Urinary bladder (tissue), 4 donors: ENCODE measurements around the gene FHIT. TPM values are rescaled to one million over a fixed set of nuclear protein-coding genes. Genes with fewer than 3 reads are reported as not detected.

Source experiments
- DNase-seq: peaks from one replicate; pipeline ENCODE4 v3.0.0-alpha.2; 2015; ENCODE audit errors: extremely low spot score
- H3K27ac ChIP-seq: one replicate; pipeline ENCODE4 v1.5.1; 2013; ENCODE audit warnings: low read depth, mild to moderate bottlenecking, moderate library complexity
- H3K36me3 ChIP-seq: one replicate; pipeline ENCODE4 v1.6.1; 2013; ENCODE audit warnings: mild to moderate bottlenecking, moderate library complexity; ENCODE audit not compliant: insufficient read depth
- H3K4me1 ChIP-seq: one replicate; pipeline ENCODE4 v1.6.1; 2013; ENCODE audit warnings: mild to moderate bottlenecking, moderate library complexity; ENCODE audit not compliant: insufficient read depth
- H3K4me3 ChIP-seq: one replicate; pipeline ENCODE4 v1.5.1; 2013; ENCODE audit warnings: low read depth, low read length
- WGBS: extraction: QIAGEN DNeasy Blood & Tissue Kit; methylation state at CpG from one replicate; pipeline ENCODE4 v1.1.7; 2013; 5-methylcytosine and 5-hydroxymethylcytosine counted together
- polyA plus RNA-seq: library from polyadenylated mRNA; stranded (reverse); fragments of 200-250 nt; gene quantifications from one replicate; pipeline ENCODE4 v1.2.3, GENCODE V29; 2013
- total RNA-seq: library from RNA; depleted of rRNA; stranded (reverse); fragments of >200 nt; gene quantifications from one replicate; pipeline ENCODE4 v1.2.3, GENCODE V29; 2014
- donor health status: healthy with polysubstance abuse.
- donor health status: healthy.

FHIT gene
- total and polyA plus RNA-seq, 2 donors = 4.5 to 7.4 TPM

- Histone ChIP-seq H3K27ac (no peak overlapping the region), H3K36me3 (no peaks in the 10 kb centered on the region), H3K4me1 (no peaks in the 10 kb centered on the region), H3K4me3 (no peak overlapping the region)
- WGBS = 0% methylated on average over 1 of the region's 1 CpG
- no peak for DNase-seq
Measured at GRCh38 chr3:60146121-60146520, 1105.1 kb downstream of the FHIT start.

GRCh38 chr3:60144071-60144470 is 1107.2 kb downstream of the FHIT start:
- no peaks in the 10 kb centered on the region for H3K36me3 ChIP-seq
- no peak overlapping the region for H3K4me3 ChIP-seq
- WGBS = 87% methylated on average over 1 of the region's 1 CpG
- DNase-seq = no peak
- no peaks in the 10 kb centered on the region for H3K4me1 ChIP-seq
- no peak overlapping the region for H3K27ac ChIP-seq

DNA sequence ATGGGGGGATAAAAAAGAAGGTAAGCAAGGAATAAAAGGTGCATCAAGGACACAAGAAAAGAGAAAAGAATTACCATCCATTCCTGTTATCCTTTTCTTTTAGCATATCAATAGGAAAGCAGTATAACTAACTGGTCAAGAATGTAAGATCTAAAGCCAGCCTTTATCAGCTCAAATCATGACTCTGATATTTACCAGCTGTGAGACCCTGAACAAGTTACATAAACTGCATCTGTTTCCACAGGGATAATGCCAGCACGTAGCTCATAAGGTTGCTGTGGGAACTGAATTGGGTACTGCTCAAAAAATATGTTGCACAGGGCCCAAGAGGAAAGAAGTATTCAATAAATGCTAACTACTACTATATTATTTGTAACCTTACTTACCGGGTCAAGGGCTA is 1109.2 kb downstream of the FHIT start:
- Histone ChIP-seq H3K4me3 (no peak overlapping the region), H3K27ac (no peak overlapping the region), H3K4me1 (no peaks in the 10 kb centered on the region), H3K36me3 (no peaks in the 10 kb centered on the region)
- 46% methylated on average over 2 of the region's 2 CpGs for WGBS
- DNase-seq = no peak

- Histone ChIP-seq H3K4me1 (no peaks in the 10 kb centered on the region), H3K4me3 (no peak overlapping the region), H3K27ac (no peak overlapping the region), H3K36me3 (no peaks in the 10 kb centered on the region)
- whole genome bisulfite sequencing = 93% methylated on average over 1 of the region's 1 CpG
- no peak for DNase-seq
Measured at GRCh38 chr3:60140160-60140559, 1111.1 kb downstream of the FHIT start.

DNA sequence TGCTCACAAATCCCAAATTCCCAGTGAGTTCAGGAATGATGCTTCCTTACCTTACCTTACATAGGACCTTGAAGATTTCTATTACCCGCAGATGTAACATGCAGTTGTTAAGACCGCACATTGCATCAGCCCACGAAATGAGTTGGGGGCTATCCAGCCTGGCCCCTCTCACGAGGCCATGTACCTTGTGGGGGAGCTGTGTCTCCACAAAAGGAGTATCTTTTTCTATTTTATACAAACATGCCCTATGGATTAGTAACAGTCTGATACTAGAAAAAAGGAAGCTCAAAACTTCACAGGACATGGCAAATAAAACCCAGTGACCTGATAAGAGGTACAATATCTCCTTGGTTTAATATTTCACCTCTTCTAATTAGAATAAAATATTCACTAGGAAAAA is 1114.7 kb downstream of the FHIT start:
- WGBS = 81% methylated on average over 4 of the region's 4 CpGs
- H3K36me3 ChIP-seq = no peaks in the 10 kb centered on the region
- H3K27ac ChIP-seq = no peak overlapping the region
- no peaks in the 10 kb centered on the region for H3K4me1 ChIP-seq
- no peak for DNase-seq
- no peak overlapping the region for H3K4me3 ChIP-seq

DNA sequence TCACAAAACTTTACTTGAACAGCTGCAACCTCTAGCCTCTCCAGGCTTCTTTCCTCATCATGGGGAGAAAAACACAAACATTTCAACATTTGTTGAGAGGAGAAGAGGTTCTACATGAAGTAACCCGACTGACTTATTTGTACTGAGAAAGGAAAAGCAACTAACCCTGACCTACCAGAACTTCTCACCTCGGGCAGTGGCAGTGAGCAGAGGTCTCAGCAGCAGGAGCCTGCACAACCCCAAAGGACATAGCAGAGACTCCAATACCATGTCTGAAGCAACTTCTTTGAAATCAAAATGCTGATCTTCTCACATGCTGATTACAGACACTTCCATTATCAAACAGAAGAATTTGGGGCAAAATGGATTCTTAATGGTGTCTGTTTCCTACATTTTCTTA is 1115.8 kb downstream of the FHIT start:
- Histone ChIP-seq H3K27ac (no peak overlapping the region), H3K4me1 (no peaks in the 10 kb centered on the region), H3K36me3 (no peaks in the 10 kb centered on the region), H3K4me3 (no peak overlapping the region)
- 87% methylated on average over 2 of the region's 2 CpGs for WGBS
- DNase-seq = no peak

GRCh38 chr3:60133269-60134162 is 1117.7 kb downstream of the FHIT start:
- WGBS = 64% methylated on average over 2 of the region's 2 CpGs
- Histone ChIP-seq H3K27ac (no peak overlapping the region), H3K4me1 (no peaks in the 10 kb centered on the region), H3K36me3 (no peaks in the 10 kb centered on the region), H3K4me3 (no peak overlapping the region)
- no peak for DNase-seq

- Histone ChIP-seq H3K36me3 (no peaks in the 10 kb centered on the region), H3K4me1 (no peaks in the 10 kb centered on the region), H3K27ac (no peak overlapping the region), H3K4me3 (no peak overlapping the region)
- no peak for DNase-seq
Measured at GRCh38 chr3:60131618-60132017, 1119.6 kb downstream of the FHIT start.

DNA sequence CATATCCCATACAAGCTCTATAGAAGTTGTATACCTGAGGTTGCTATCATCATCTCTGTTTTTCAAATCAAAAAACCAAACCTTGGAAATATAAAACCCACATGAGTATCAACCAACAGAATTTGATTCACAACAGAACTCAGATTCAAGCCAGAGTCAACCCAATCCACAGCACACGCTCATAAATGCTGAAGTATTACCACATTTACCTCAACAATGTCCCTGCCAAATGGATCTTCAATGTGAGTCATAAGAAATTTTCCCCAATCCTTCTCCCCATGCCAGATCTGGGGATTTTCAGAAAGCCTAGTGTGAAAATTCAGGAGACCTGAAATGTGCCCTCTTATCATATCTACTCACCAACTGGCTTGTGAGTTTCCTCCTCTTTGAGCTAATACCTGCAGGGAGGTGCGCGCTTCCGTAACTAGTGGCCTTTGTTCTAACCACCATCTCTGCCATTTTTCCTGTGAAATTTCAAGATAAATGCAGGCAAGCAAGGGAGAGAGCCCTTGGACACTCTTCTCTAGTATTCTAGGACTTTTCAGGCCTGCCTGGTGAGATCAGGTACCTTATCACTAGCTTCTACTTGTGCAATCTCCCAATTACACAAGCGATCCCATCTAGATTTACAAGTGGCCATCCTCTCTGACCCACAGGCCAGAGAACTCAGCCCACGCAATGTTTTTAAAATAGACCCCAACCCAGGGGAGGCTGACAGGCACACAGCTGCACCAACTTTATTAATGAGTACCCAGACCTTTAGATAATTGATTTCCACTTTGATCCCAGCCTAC is 1124.5 kb downstream of the FHIT start:
- Histone ChIP-seq H3K36me3 (no peaks in the 10 kb centered on the region), H3K4me1 (no peaks in the 10 kb centered on the region), H3K27ac (no peak overlapping the region), H3K4me3 (no peak overlapping the region)
- no peak for DNase-seq
- 91% methylated on average over 6 of the region's 6 CpGs for WGBS

DNA sequence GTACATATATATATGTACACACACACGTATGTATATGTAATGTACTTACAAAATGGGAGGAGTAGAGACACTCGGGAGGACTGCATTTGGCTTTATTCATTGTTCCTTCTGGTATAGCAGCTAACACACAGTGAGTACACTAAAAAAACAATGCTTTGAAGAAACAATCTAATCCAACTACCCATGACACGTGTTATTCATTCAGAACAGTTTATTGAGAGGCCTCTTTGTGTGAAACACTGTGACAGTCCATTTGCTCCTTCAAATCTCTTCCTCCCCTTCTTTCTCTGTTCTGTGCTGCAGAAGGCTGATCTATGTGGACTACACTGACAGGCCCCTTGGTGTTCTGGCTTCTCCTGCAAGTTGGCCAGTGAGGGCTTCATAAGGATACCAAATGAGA is 1125.6 kb downstream of the FHIT start:
- no peak overlapping the region for H3K27ac ChIP-seq
- H3K4me1 ChIP-seq = no peaks in the 10 kb centered on the region
- H3K4me3 ChIP-seq = no peak overlapping the region
- WGBS = 92% methylated on average over 3 of the region's 3 CpGs
- no peaks in the 10 kb centered on the region for H3K36me3 ChIP-seq
- no peak for DNase-seq

GRCh38 chr3:60120245-60120644 is 1131.0 kb downstream of the FHIT start:
- 95% methylated on average over 3 of the region's 3 CpGs for WGBS
- Histone ChIP-seq H3K36me3 (no peaks in the 10 kb centered on the region), H3K4me1 (no peaks in the 10 kb centered on the region), H3K4me3 (no peak overlapping the region), H3K27ac (no peak overlapping the region)
- no peak for DNase-seq

DNA sequence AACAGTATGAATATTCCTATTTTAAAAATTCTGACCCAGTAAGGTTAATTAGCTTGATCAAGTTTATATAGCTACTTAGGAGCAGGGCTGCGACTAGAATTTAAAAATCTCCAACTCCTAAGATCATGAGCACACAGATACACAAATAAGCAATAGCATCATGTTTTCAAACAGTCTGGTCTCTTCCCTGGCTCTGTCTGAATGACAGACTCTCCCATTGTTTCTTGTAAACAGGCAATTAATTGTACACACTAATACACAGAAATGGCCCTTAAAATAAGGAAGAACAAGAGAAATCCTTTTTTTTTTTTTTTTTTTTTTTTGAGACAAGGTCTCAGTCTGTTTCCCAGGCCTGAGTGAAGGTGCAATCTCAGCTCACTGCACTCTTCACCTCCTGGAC is 1137.1 kb downstream of the FHIT start:
- no peaks in the 10 kb centered on the region for H3K36me3 ChIP-seq
- H3K4me3 ChIP-seq = no peak overlapping the region
- no peak overlapping the region for H3K27ac ChIP-seq
- no peaks in the 10 kb centered on the region for H3K4me1 ChIP-seq
- WGBS = 90% methylated on average over 1 of the region's 1 CpG
- no peak for DNase-seq

- Histone ChIP-seq H3K4me3 (no peak overlapping the region), H3K4me1 (no peaks in the 10 kb centered on the region), H3K36me3 (no peaks in the 10 kb centered on the region), H3K27ac (no peak overlapping the region)
- DNase-seq = no peak
- WGBS = 92% methylated on average over 2 of the region's 2 CpGs
Measured at GRCh38 chr3:60107275-60107674, 1144.0 kb downstream of the FHIT start.

DNA sequence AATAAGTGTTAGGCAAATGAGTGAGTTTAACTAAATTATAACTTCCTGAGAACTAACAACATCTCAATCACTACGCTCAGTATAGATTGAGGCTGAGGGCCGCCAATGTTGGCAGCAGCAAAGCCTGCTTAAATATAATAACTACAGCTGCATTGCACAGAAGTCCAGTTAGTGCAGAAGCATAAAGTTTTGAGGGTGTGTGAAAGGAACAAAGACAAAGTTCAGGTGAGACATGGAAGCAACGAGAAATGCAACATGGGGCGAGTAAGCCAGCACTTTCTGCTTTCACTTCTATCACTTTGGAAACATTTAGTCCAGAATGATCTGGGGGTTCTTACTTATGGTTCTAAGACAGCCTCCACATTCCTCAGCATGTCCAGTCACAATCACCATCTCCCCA is 1149.1 kb downstream of the FHIT start:
- WGBS = 94% methylated on average over 4 of the region's 4 CpGs

More for the DNA sequence above, 1149.1 kb downstream of the FHIT start:
- no peak overlapping the region for H3K27ac ChIP-seq
- DNase-seq = no peak
- no peak overlapping the region for H3K4me3 ChIP-seq
- no peaks in the 10 kb centered on the region for H3K4me1 ChIP-seq
- no peaks in the 10 kb centered on the region for H3K36me3 ChIP-seq
